Measurements from ENCODE around the gene PTK6.
A peak's percentile ranks its signal among the peaks of the same experiment; 100 is the strongest.

PTK6 gene

DNA sequence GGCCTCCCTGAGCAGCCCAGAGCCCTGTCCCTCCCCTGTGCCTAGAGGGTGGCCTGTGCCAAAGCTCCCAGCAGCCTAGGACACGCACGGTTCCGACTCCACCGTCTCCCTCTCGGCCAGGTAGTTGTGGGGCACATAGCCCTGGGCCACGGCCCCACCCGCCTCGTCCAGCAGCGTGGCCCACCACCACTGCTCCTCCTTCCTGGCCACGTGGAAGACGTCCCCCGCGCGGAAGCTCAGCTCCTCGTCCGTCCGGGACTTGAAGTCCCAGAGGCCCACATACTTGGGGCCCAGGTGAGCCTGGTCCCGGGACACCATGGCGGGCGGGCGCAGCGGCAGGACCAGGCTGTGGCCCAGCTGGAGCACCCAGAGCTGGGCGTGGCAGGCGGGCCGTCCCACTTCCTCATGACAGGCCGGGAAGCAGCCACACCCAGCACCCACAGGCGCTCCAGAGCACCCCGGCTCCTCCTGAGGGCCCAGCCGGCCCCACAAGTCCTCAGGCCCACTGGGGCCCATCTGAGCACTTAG is at the start of gene PTK6:
PTK6 (minus strand) TSS at position 380 of the 528 bp plus-strand sequence; CDS start at position 318, 62 bp downstream.
- H3K36me3 ChIP-seq (ENCODE audit: control insufficient read depth, insufficient read depth, low read length): no peaks in the 10 kb centered on the region
- H3K4me1 ChIP-seq (ENCODE audit: control insufficient read depth, insufficient read depth, low read length): peaks cover 3% of the 10 kb centered on the region; the same call in 1 of the 2 replicates
- H3K27me3 ChIP-seq (ENCODE audit: control insufficient read depth, insufficient read depth, low read length): no peaks in the 10 kb centered on the region
- H3K27ac ChIP-seq (ENCODE audit: low read depth, low read length): no peak within 1 kb of the TSS
- no peaks in the 10 kb centered on the region for H3K9me3 ChIP-seq (ENCODE audit: control insufficient read depth, insufficient read depth, low read length)
- H3K9ac ChIP-seq (ENCODE audit: low read depth, low read length): peak within 1 kb of the TSS; percentile 1; the same call in 1 of the 2 replicates
- H3K4me3 ChIP-seq (ENCODE audit: low read depth, low read length): peak within 1 kb of the TSS; percentile 40; the same call in 1 of the 2 replicates

DNA sequence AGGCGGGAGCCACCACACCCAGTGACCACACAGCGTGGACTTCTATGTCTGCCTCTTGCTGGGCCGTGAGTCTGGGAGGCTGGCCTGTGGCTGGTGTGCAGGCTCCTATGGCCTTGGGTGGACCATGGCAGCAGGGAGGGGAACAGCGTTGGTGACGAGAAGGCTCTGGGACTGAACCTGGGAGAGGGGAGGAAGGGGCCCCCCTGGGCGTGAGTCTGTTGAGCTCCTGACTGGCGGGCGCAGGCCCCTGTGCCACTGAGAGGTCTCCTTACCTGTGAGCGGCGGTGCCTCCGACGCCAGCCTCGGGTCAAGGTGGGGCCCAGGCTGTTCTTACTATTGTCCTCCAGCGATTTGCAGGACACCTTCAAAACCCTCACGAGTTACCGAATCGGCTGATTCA is 49.6 kb upstream of the PTK6 start:
- Histone ChIP-seq H3K9me3 (ENCODE audit: control insufficient read depth, insufficient read depth, low read length) (no peaks in the 10 kb centered on the region), H3K27ac (ENCODE audit: low read depth, low read length) (no peak overlapping the region), H3K27me3 (ENCODE audit: control insufficient read depth, insufficient read depth, low read length) (no peaks in the 10 kb centered on the region), H3K9ac (ENCODE audit: low read depth, low read length) (no peak overlapping the region), H3K4me3 (ENCODE audit: low read depth, low read length) (no peak overlapping the region), H3K36me3 (ENCODE audit: control insufficient read depth, insufficient read depth, low read length) (peaks cover 29% of the 10 kb centered on the region), H3K4me1 (ENCODE audit: control insufficient read depth, insufficient read depth, low read length) (no peaks in the 10 kb centered on the region)

DNA sequence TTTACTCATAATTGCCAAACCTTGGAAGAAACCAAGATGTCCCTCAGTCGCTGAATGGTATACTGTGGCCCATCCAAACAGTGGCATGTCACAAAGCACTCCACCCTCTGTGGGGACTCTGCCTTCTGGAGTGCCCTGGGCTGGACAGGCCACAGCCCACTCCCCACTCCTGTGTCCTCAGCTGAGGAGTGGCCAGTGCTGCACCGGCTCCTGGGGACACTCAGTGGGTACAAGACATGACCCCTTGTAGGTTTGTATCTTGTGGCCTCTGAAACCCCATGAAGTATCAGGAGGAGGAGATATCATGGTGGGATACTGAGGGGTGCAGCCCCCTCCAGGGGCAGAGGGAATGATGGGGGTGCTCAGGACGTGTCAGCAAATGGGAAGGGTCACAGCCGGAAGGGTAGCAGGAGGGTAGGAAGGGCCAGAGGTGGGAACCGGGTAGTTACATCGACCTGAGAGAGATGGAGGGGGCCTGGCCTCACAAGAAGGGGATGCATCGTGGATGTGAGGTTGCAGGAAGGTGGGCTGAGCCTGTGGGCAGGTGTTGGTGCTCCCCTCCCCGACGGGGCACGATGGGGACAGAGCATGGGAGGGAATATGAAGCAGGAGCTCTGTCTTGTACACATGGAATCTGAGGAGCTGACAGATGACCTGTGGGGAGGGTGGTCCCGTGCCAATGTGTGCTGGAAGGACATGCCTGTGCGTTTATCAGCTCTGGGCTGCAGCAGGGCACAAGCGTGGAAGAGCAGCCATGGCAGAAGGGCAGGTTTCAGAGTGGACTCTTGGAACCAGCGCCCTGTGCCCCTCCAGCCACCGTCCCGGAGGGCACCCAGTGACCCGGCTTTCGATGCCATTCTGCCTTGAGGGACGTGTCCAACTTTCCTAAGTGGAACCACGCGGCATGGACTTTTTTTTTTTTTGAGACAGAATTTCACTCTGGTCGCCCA is 48.7 kb upstream of the PTK6 start:
- Histone ChIP-seq H3K36me3 (ENCODE audit: control insufficient read depth, insufficient read depth, low read length) (peaks cover 21% of the 10 kb centered on the region), H3K4me3 (ENCODE audit: low read depth, low read length) (no peak overlapping the region), H3K27me3 (ENCODE audit: control insufficient read depth, insufficient read depth, low read length) (no peaks in the 10 kb centered on the region), H3K27ac (ENCODE audit: low read depth, low read length) (no peak overlapping the region), H3K9me3 (ENCODE audit: control insufficient read depth, insufficient read depth, low read length) (no peaks in the 10 kb centered on the region), H3K9ac (ENCODE audit: low read depth, low read length) (no peak overlapping the region), H3K4me1 (ENCODE audit: control insufficient read depth, insufficient read depth, low read length) (no peaks in the 10 kb centered on the region)

DNA sequence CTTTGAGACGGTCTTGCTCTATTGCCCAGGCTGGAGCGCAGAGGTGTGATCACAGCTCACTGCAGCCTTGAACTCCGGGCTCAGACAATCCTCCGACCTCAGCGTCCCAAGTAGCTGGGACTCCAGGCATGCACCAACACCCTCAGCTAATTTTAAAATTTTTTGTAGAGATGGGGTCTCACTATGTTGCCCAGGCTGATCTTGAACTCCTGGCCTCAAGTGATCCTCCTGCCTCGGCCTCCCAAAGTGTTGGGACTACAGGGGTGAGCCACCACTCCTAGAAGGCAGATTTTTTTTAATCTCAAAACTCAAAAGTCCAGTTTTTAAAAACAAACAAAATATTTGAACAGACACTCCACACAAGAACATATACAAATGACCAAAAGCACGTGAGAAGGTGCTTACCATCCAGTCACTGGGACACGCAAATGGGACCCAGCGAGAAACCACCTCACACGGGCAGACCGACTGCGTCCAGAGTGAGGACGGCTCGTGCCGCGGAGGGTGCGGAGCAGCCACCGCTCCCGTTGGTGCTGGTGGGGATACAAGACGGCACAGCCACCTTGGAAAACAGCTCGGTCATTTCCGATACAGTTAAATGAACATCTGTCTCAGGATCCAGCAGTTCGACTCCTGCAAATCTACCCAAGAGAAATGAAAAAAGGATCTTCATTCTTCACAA is 45.3 kb upstream of the PTK6 start:
- Histone ChIP-seq H3K9ac (ENCODE audit: low read depth, low read length) (no peak overlapping the region), H3K36me3 (ENCODE audit: control insufficient read depth, insufficient read depth, low read length) (no peaks in the 10 kb centered on the region), H3K4me3 (ENCODE audit: low read depth, low read length) (no peak overlapping the region), H3K27me3 (ENCODE audit: control insufficient read depth, insufficient read depth, low read length) (no peaks in the 10 kb centered on the region), H3K27ac (ENCODE audit: low read depth, low read length) (no peak overlapping the region), H3K4me1 (ENCODE audit: control insufficient read depth, insufficient read depth, low read length) (no peaks in the 10 kb centered on the region), H3K9me3 (ENCODE audit: control insufficient read depth, insufficient read depth, low read length) (no peaks in the 10 kb centered on the region)

DNA sequence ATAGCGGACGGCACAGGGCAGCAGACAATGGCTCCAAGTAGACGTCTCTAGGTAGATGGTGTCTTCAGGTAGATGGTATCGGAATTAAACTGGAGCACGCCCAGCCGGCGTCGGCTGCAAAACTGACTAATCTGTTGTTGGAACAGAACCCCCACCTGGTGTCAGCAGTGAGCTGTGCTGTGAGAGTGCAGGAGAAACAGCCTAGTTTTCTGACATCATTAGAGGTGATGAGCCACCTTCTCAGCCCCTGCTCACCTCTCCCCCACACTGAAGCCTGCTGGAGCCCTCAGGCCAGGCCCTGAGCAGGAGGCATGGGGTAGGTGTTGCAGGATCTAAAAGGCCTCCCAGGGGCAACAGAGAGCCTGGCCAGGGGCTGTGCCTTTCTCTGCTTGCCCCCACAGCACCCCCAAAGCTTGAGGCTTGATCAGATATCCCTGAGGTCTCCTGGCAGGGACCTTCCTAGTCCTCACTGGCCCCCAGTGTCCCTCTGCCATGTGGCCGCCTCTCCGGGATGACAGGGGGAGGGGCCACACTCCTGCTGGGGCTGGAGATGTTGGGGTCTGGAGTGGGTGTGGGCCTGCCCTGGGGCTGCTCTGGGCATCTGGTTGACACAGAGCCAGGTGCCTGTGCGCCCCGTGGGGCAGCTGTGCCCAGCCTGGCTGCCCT is 43.8 kb upstream of the PTK6 start:
- H3K27me3 ChIP-seq (ENCODE audit: control insufficient read depth, insufficient read depth, low read length): no peaks in the 10 kb centered on the region
- no peak overlapping the region for H3K9ac ChIP-seq (ENCODE audit: low read depth, low read length)
- no peak overlapping the region for H3K4me3 ChIP-seq (ENCODE audit: low read depth, low read length)
- no peaks in the 10 kb centered on the region for H3K9me3 ChIP-seq (ENCODE audit: control insufficient read depth, insufficient read depth, low read length)
- H3K27ac ChIP-seq (ENCODE audit: low read depth, low read length): no peak overlapping the region
- H3K4me1 ChIP-seq (ENCODE audit: control insufficient read depth, insufficient read depth, low read length): no peaks in the 10 kb centered on the region
- H3K36me3 ChIP-seq (ENCODE audit: control insufficient read depth, insufficient read depth, low read length): no peaks in the 10 kb centered on the region

DNA sequence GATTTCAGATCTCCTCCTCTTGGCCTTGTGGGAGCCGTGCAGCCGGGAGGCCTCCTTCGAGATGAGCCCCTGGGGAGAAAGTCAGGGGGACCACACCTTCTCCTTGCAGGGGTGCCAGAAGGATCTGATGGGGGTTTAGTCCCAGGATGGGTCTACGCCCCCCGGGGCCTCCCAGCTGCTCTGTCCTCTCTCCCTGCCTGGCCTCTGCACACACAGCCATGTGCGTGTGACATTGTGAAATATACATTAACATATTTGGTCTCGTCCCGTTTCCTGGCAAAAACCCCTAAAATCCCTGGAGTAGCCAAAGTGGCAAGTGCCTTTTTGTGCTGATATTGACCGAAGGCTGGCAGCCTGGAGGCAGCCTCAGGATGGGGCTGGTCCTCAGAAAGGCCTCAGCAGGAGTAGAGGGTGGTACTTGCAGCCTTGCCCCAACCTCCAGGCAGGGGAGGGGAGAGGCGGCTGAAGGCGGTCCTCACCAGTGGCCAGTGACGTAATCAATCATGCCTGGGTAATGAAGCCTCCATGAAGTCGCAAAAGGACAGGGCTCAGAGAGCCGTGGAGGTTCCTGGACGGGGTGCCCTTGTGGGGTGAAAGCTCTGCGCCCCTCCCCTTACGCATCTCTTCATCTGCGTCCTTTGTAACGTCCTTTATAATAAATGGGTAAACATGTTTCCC is 42.0 kb upstream of the PTK6 start:
- Histone ChIP-seq H3K9me3 (ENCODE audit: control insufficient read depth, insufficient read depth, low read length) (no peaks in the 10 kb centered on the region), H3K27me3 (ENCODE audit: control insufficient read depth, insufficient read depth, low read length) (no peaks in the 10 kb centered on the region)

DNA sequence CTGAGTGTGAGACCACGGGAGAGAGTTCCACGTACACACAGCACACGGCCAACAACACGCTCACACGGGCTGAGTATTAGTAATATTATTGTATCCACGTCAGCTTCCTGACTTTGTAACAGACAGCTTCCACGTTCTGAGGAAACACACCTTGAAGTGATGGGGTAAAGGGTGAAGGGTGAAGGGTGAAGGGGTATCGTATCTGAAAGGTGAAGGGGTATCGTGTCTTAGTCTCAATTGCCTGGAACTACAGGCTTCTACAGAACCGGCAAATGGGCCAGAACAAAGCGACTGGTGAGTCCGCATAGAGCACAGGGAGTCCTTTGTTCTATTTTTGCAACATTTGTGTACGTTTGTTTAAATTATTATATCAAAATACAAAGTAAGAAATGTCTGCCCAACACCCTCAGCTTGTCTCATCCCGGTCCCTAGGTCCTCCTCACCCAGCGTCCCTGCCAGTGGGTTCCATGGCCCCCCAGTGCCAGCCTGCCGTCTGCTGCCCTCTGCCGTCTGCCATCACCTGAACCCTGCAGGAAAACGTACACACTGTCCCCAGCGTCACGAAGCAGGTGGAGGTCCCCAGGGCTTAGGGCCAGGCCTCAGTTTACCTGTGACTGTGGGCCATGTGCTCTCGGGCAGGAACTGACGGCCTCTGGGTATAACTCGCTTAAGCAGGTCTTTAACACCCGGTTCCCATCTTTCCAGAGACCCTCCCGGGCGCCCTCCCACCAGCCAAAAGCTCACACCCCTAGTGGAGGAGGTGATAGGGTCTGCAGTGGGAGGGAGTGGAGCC is 41.2 kb upstream of the PTK6 start:
- Histone ChIP-seq H3K4me1 (ENCODE audit: control insufficient read depth, insufficient read depth, low read length) (peaks cover 9% of the 10 kb centered on the region; the same call in 1 of the 2 replicates), H3K9ac (ENCODE audit: low read depth, low read length) (no peak overlapping the region), H3K27me3 (ENCODE audit: control insufficient read depth, insufficient read depth, low read length) (no peaks in the 10 kb centered on the region)

More for the DNA sequence above, 42.0 kb upstream of the PTK6 start:
- H3K36me3 ChIP-seq (ENCODE audit: control insufficient read depth, insufficient read depth, low read length): no peaks in the 10 kb centered on the region
- peaks cover 9% of the 10 kb centered on the region; the same call in 1 of the 2 replicates for H3K4me1 ChIP-seq (ENCODE audit: control insufficient read depth, insufficient read depth, low read length)
- no peak overlapping the region for H3K4me3 ChIP-seq (ENCODE audit: low read depth, low read length)
- H3K9ac ChIP-seq (ENCODE audit: low read depth, low read length): no peak overlapping the region
- no peak overlapping the region for H3K27ac ChIP-seq (ENCODE audit: low read depth, low read length)

DNA sequence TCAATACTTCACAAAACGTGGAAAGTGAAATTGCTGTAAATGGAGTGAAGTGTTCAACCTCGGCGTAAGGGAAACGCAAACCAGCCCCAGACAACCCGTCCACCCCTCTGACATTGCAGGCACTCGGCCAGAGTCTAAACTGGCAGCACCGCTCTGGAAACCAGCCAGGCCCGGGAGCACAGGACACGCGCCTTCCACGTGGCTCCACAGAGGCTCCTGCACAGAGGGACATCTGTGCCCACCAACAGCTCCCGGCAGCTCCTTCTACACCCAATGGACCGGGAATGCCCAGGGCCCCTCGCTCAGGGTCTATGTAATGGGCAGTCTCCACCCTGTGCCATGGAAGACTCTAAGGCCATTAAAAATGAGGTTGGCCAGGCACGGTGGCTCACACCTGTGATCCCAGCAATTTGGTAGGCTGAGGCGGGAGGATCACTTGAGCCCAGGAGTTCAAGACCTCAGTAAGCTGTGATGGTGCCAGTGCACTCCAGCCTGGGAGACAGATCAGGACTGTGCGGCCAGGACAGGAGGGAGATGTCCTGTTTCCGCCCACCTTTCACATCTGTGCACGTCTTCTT is 40.2 kb upstream of the PTK6 start:
- H3K4me1 ChIP-seq (ENCODE audit: control insufficient read depth, insufficient read depth, low read length): peaks cover 9% of the 10 kb centered on the region; the same call in 1 of the 2 replicates
- no peak overlapping the region for H3K4me3 ChIP-seq (ENCODE audit: low read depth, low read length)
- no peaks in the 10 kb centered on the region for H3K9me3 ChIP-seq (ENCODE audit: control insufficient read depth, insufficient read depth, low read length)
- H3K36me3 ChIP-seq (ENCODE audit: control insufficient read depth, insufficient read depth, low read length): no peaks in the 10 kb centered on the region
- no peaks in the 10 kb centered on the region for H3K27me3 ChIP-seq (ENCODE audit: control insufficient read depth, insufficient read depth, low read length)
- H3K9ac ChIP-seq (ENCODE audit: low read depth, low read length): no peak overlapping the region
- no peak overlapping the region for H3K27ac ChIP-seq (ENCODE audit: low read depth, low read length)

More for the DNA sequence above, 41.2 kb upstream of the PTK6 start:
- Histone ChIP-seq H3K9me3 (ENCODE audit: control insufficient read depth, insufficient read depth, low read length) (no peaks in the 10 kb centered on the region), H3K27ac (ENCODE audit: low read depth, low read length) (no peak overlapping the region), H3K36me3 (ENCODE audit: control insufficient read depth, insufficient read depth, low read length) (no peaks in the 10 kb centered on the region), H3K4me3 (ENCODE audit: low read depth, low read length) (no peak overlapping the region)

DNA sequence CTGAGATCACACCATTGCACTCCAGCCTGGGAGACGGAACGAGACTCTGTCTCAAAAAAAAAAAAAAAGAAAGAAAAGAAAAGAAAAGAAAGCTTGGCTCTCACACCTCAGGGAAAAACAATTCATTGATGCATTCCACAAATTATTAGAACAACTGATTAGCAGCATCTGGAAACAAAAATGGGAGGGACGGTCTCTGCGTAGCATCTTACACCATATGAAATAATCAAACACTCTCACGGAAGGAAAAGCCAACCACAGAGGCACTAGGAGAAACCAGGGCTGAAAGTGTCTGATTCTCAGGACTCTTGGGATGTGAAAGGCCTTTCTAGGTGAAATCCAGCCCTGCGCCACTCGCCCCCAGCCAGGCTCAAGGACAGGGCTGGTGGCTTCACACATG is 39.1 kb upstream of the PTK6 start:
- no peaks in the 10 kb centered on the region for H3K36me3 ChIP-seq (ENCODE audit: control insufficient read depth, insufficient read depth, low read length)
- no peak overlapping the region for H3K4me3 ChIP-seq (ENCODE audit: low read depth, low read length)
- no peaks in the 10 kb centered on the region for H3K9me3 ChIP-seq (ENCODE audit: control insufficient read depth, insufficient read depth, low read length)
- H3K9ac ChIP-seq (ENCODE audit: low read depth, low read length): no peak overlapping the region
- no peaks in the 10 kb centered on the region for H3K27me3 ChIP-seq (ENCODE audit: control insufficient read depth, insufficient read depth, low read length)
- peaks cover 9% of the 10 kb centered on the region; the same call in 1 of the 2 replicates for H3K4me1 ChIP-seq (ENCODE audit: control insufficient read depth, insufficient read depth, low read length)
- H3K27ac ChIP-seq (ENCODE audit: low read depth, low read length): no peak overlapping the region
